ENCODE measurements around the gene TMPRSS3.

TMPRSS3 gene

GRCh38 chr21:42395905-42396651, at the start of gene TMPRSS3:
TSS of gene TMPRSS3 (minus strand) at chr21:42396052. CDS start at chr21:42395417, 635 bp downstream.
- DNase-seq: no peak

- no peak for DNase-seq
Measured at GRCh38 chr21:42445311-42445710, 49.5 kb upstream of the TMPRSS3 start.

GRCh38 chr21:42444745-42445059, 48.9 kb upstream of the TMPRSS3 start:
- no peak for DNase-seq

GRCh38 chr21:42443876-42444744, 48.3 kb upstream of the TMPRSS3 start:
- DNase-seq: no peak

- DNase-seq: no peak
Measured at GRCh38 chr21:42443181-42443785, 47.4 kb upstream of the TMPRSS3 start.

GRCh38 chr21:42441963-42442362, 46.1 kb upstream of the TMPRSS3 start:
- DNase-seq: no peak

- no peak for DNase-seq
Measured at GRCh38 chr21:42440187-42440792, 44.4 kb upstream of the TMPRSS3 start.

GRCh38 chr21:42439284-42440186, 43.7 kb upstream of the TMPRSS3 start:
- DNase-seq: no peak

GRCh38 chr21:42438316-42439205, 42.7 kb upstream of the TMPRSS3 start:
- DNase-seq: no peak

GRCh38 chr21:42437786-42438185, 41.9 kb upstream of the TMPRSS3 start:
- no peak for DNase-seq

GRCh38 chr21:42436914-42437313, 41.1 kb upstream of the TMPRSS3 start:
- DNase-seq: no peak

GRCh38 chr21:42435833-42436232, 40.0 kb upstream of the TMPRSS3 start:
- no peak for DNase-seq

GRCh38 chr21:42435401-42435800, 39.5 kb upstream of the TMPRSS3 start:
- DNase-seq: no peak

- no peak for DNase-seq
Measured at GRCh38 chr21:42434884-42435283, 39.0 kb upstream of the TMPRSS3 start.

GRCh38 chr21:42433946-42434551, 38.2 kb upstream of the TMPRSS3 start:
- DNase-seq: no peak

GRCh38 chr21:42432695-42433094, 36.8 kb upstream of the TMPRSS3 start:
- no peak for DNase-seq

GRCh38 chr21:42431196-42431595, 35.3 kb upstream of the TMPRSS3 start:
- DNase-seq: no peak

GRCh38 chr21:42430521-42430920, 34.7 kb upstream of the TMPRSS3 start:
- DNase-seq: no peak

GRCh38 chr21:42429856-42430255, 34.0 kb upstream of the TMPRSS3 start:
- no peak for DNase-seq

- DNase-seq: no peak
Measured at GRCh38 chr21:42429021-42429420, 33.2 kb upstream of the TMPRSS3 start.

Data from NCI-H2029 (cell line).